K562 (cell line): ENCODE data around the gene WDR46. TPM values are rescaled to one million over a fixed set of nuclear protein-coding genes. Genes with fewer than 3 reads are reported as not detected.

ENCODE experiments used
- CAMTA2 ChIP-seq: fragments of 250-450 bp; sonication (Bioruptor Pico); conservative IDR thresholded peaks from 2 replicates; pipeline ENCODE4 v1.5.1; 2022
- GATAD2A ChIP-seq: fragments of 450-650 bp; IDR thresholded peaks from 2 replicates; pipeline ENCODE4 v1.6.1; 2017
- MBD1 ChIP-seq: fragments of 250-450 bp; sonication (Bioruptor Pico); IDR thresholded peaks from 2 replicates; pipeline ENCODE4 v1.8.0; 2022; ENCODE audit warnings: inconsistent platforms
- MIER1 ChIP-seq: fragments of 450-650 bp; IDR thresholded peaks from 2 replicates; pipeline ENCODE4 v1.6.1; 2016; ENCODE audit warnings: antibody characterized with exemption, mild to moderate bottlenecking, low read depth
- NR3C1 ChIP-seq: sonication (generic); formaldehyde crosslinking; IDR thresholded peaks from 2 replicates; pipeline ENCODE4 v1.8.1; 2022; ENCODE audit warnings: missing genetic modification reagents
- RERE ChIP-seq: sonication (generic); formaldehyde crosslinking; IDR thresholded peaks from 2 replicates; pipeline ENCODE4 v1.8.0; 2023; ENCODE audit warnings: missing genetic modification reagents, mild to moderate bottlenecking, borderline replicate concordance
- RREB1 ChIP-seq: fragments of 250-450 bp; sonication (Bioruptor Pico); IDR thresholded peaks from 2 replicates; pipeline ENCODE4 v1.4.0; 2020
- SMARCA5 ChIP-seq: fragments of 450-650 bp; IDR thresholded peaks from 2 replicates; pipeline ENCODE4 v1.6.1; 2016
- SMARCE1 ChIP-seq: fragments of 450-650 bp; IDR thresholded peaks from 2 replicates; pipeline ENCODE4 v1.7.1; 2016; ENCODE audit warnings: mild to moderate bottlenecking
- STAG1 ChIP-seq: sonication (generic); formaldehyde crosslinking; IDR thresholded peaks from 2 replicates; pipeline ENCODE4 v1.5.0; 2020; ENCODE audit warnings: missing genetic modification reagents, borderline replicate concordance
- TCF3 ChIP-seq: sonication (generic); formaldehyde crosslinking; IDR thresholded peaks from 2 replicates; pipeline ENCODE4 v1.4.0; 2020; ENCODE audit warnings: mild to moderate bottlenecking, missing genetic modification reagents
- ZKSCAN1 ChIP-seq: fragments of 150-350 bp; IDR thresholded peaks from 2 replicates; pipeline ENCODE4 v1.6.1; 2016; ENCODE audit warnings: low read depth, low read length
- ZNF512 ChIP-seq: IDR thresholded peaks from 2 replicates; pipeline ENCODE4 v1.6.1; 2016; ENCODE audit warnings: missing genetic modification characterization, missing compliant biosample characterization
- polyA plus RNA-seq, 8 experiments: library from polyadenylated mRNA; depleted of rRNA in 4 of 8; stranded (reverse) in 5 of 8; unstranded in 3 of 8; fragments of >200 nt; fragmentation: Nextera tagmentation in 2 of 8; fragmentation: Illumina TruSeq in 1 of 8; extraction: Ambion mirVana in 2 of 8; extraction: Trizol in 1 of 8; gene quantifications; 2 replicates each; pipeline versions ENCODE4 v1.2.1 to v1.2.3, GENCODE V29; 2011 to 2014; ENCODE audit warnings: inconsistent platforms in 1 of 8, missing spikeins in 1 of 8
- total RNA-seq, 7 experiments: library from RNA; depleted of rRNA in 6 of 7; stranded (reverse); fragments of >200 nt in 6 of 7; fragmentation: Illumina TruSeq in 2 of 7; extraction: Trizol in 2 of 7; gene quantifications; 2 replicates each; pipeline versions ENCODE4 v1.2.1 to v1.2.3, GENCODE V29; 2011 to 2021; ENCODE audit warnings: low replicate concordance in 1 of 7

Gene WDR46
- total and polyA plus RNA-seq, 9 of the 15 experiments (the other 6 are each of a cell fraction or from before 2014, with no cell fraction given), result 8.9 to 146 (median 93.1) TPM

- no peak; the same call in 1 of the 2 replicates for TF ChIP-seq SMARCE1
- 0 out of 2 replicates have a peak, but pooled peaks have one; percentile 47 for TF ChIP-seq RERE (CRISPR knock-in tag)
- no peak for TF ChIP-seq MBD1
- no peak for TF ChIP-seq TCF3 (CRISPR knock-in tag)
- no peak for TF ChIP-seq RREB1 (CRISPR knock-in tag)
- TF ChIP-seq STAG1, result no peak
- TF ChIP-seq MIER1, result peak; percentile 60; the same call in 1 of the 2 replicates
- TF ChIP-seq CAMTA2 (CRISPR knock-in tag), result no peak
- peak; percentile 82; the same call in 1 of the 2 replicates for TF ChIP-seq SMARCA5
- no peak for TF ChIP-seq NR3C1 (CRISPR knock-in tag)
- 0 out of 2 replicates have a peak, but pooled peaks have one; percentile 23 for TF ChIP-seq GATAD2A
- TF ChIP-seq ZNF512 (tag), result no peak
- TF ChIP-seq ZKSCAN1, result no peak
Measured at GRCh38 chr6:33297956-33298772, 9.1 kb upstream of the WDR46 start (continued).
